ENCODE measurements around the gene ADK.

- TF ChIP-seq CTCF (conservative IDR thresholded peaks at IDR 0.05; ENCODE audit: low read depth in 2 of 2) (no peak), EZH2 (IDR thresholded peaks at IDR 0.05; ENCODE audit: low read depth, unreplicated experiment) (no peak), POLR2AphosphoS5 (IDR thresholded peaks at IDR 0.05; ENCODE audit: low read depth) (no peak), EZH2phosphoT487 (IDR thresholded peaks at IDR 0.05; ENCODE audit: unreplicated experiment) (no peak), REST (IDR thresholded peaks at IDR 0.05; ENCODE audit: unreplicated experiment) (no peak), ZNF331 (CRISPR knock-in tag; IDR thresholded peaks at IDR 0.05; ENCODE audit: low read depth) (no peak), CREB1 (CRISPR knock-in tag; IDR thresholded peaks at IDR 0.05; ENCODE audit: low read depth) (no peak)
Measured at GRCh38 chr10:74708246-74708645, 557.2 kb downstream of the ADK start.
